ENCODE results near the gene PCSK5. TPM values are rescaled to one million over a fixed set of nuclear protein-coding genes. Genes with fewer than 3 reads are reported as not detected.

The PCSK5 gene
- polyA plus RNA-seq, 1 experiment: 0.74 TPM

- CTCF ChIA-PET: no interaction called here
These were observed 376.8 kb downstream of the PCSK5 start for GRCh38 chr9:76267284-76267652.

GRCh38 chr9:76269789-76270188 is 379.3 kb downstream of the PCSK5 start:
- Histone ChIP-seq H3K27me3 (ENCODE audit: control insufficient read depth, insufficient read depth, low read length) (no peaks in the 10 kb centered on the region), H3K4me3 (ENCODE audit: low read depth, low read length) (no peak overlapping the region), H3K36me3 (ENCODE audit: control insufficient read depth, insufficient read depth, low read length) (no peaks in the 10 kb centered on the region)
- CTCF ChIA-PET: no interaction called here
- POLR2A ChIA-PET: no interaction called here
- no peak for TF ChIP-seq CTCF (IDR thresholded peaks at IDR 0.05; ENCODE audit: insufficient read depth, low read depth, low read length)
- peak; percentile 13 for DNase-seq (ENCODE audit: low read depth)

More at GRCh38 chr9:76267284-76267652, 376.8 kb downstream of the PCSK5 start:
- DNase-seq (ENCODE audit: low read depth): no peak
- Histone ChIP-seq H3K27me3 (ENCODE audit: control insufficient read depth, insufficient read depth, low read length) (no peaks in the 10 kb centered on the region), H3K36me3 (ENCODE audit: control insufficient read depth, insufficient read depth, low read length) (no peaks in the 10 kb centered on the region), H3K4me3 (ENCODE audit: low read depth, low read length) (no peak overlapping the region)
- POLR2A ChIA-PET: no interaction called here
- TF ChIP-seq CTCF (IDR thresholded peaks at IDR 0.05; ENCODE audit: insufficient read depth, low read depth, low read length): no peak

DNA sequence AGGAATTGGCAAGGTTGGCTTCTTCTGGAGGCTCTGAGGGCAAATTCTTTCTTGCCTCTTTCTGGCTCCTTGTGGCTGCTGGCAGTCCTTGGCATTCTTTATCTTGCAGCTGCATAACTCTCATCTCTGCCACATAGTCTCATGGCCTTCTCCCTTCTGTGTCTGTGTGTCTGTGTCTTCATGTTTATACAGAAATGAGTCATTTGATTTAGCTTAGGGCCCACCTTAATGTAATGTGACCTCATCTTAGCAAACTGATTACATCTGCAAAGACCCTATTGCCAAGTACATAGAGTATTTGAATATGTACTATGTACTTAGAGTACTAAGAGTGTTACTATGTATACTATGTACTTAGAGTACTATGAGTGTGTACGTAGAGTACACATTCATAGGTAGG is 381.3 kb downstream of the PCSK5 start:
- H3K36me3 ChIP-seq (ENCODE audit: control insufficient read depth, insufficient read depth, low read length): no peaks in the 10 kb centered on the region
- TF ChIP-seq CTCF (IDR thresholded peaks at IDR 0.05; ENCODE audit: insufficient read depth, low read depth, low read length): no peak
- POLR2A ChIA-PET: no interaction called here
- DNase-seq (ENCODE audit: low read depth): no peak
- H3K4me3 ChIP-seq (ENCODE audit: low read depth, low read length): no peak overlapping the region
- CTCF ChIA-PET: interaction anchor here (1.7 kb wide), 1 partner anchor 53 kb away, joined by 4 read pairs; no protein-coding TSS in a partner anchor
- H3K27me3 ChIP-seq (ENCODE audit: control insufficient read depth, insufficient read depth, low read length): no peaks in the 10 kb centered on the region

DNA sequence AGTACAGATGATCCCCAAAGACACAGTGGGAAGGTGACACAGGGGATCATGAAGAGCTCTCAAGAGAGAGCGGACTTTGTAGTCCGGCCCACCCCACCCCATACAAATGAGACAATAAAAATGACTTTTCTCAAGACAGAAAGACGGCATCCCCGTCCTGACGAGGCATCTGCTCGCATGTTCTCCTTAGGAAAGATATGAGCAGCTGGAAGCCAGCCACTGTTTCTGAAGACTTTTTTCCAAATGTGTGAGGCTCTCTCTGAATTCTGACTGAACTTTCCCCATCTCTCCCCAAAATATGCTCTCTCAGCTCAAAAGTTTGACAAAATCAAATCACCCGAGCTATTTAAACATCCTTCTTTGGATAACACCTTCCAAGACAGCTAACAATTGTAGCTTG is 398.6 kb downstream of the PCSK5 start:
- no peaks in the 10 kb centered on the region for H3K27me3 ChIP-seq (ENCODE audit: control insufficient read depth, insufficient read depth, low read length)
- ChIA-PET POLR2A (no interaction called here), CTCF (interaction anchor here (0.5 to 0.9 kb wide), 3 partner anchors 39 to 1334 kb away, joined by 3 read pairs; no protein-coding TSS in a partner anchor)
- H3K4me3 ChIP-seq (ENCODE audit: low read depth, low read length): no peak overlapping the region
- TF ChIP-seq CTCF (IDR thresholded peaks at IDR 0.05; ENCODE audit: insufficient read depth, low read depth, low read length): no peak
- no peaks in the 10 kb centered on the region for H3K36me3 ChIP-seq (ENCODE audit: control insufficient read depth, insufficient read depth, low read length)
- DNase-seq (ENCODE audit: low read depth): no peak

GRCh38 chr9:76289703-76290102 is 399.2 kb downstream of the PCSK5 start:
- CTCF ChIA-PET: interaction anchor here (0.9 kb wide), 1 partner anchor 130 kb away, joined by 3 read pairs; no protein-coding TSS in a partner anchor
- POLR2A ChIA-PET: no interaction called here

More at GRCh38 chr9:76289703-76290102, 399.2 kb downstream of the PCSK5 start:
- DNase-seq (ENCODE audit: low read depth): no peak
- H3K27me3 ChIP-seq (ENCODE audit: control insufficient read depth, insufficient read depth, low read length): no peaks in the 10 kb centered on the region
- H3K4me3 ChIP-seq (ENCODE audit: low read depth, low read length): no peak overlapping the region
- TF ChIP-seq CTCF (IDR thresholded peaks at IDR 0.05; ENCODE audit: insufficient read depth, low read depth, low read length): no peak
- H3K36me3 ChIP-seq (ENCODE audit: control insufficient read depth, insufficient read depth, low read length): no peaks in the 10 kb centered on the region
